Tibial artery (tissue), 4 donors: ENCODE measurements around the gene G3BP2.
"Not testable (repeated sequence)": the region's sequence is repeated elsewhere in the genome, so short reads cannot be mapped to it uniquely, and the experiment has no call there.

Experiments used
- DNase-seq, 2 donors: peaks; one replicate each; pipeline ENCODE4 v3.0.0-alpha.2; 2019
- H3K27ac ChIP-seq, 2 donors: fragments of 200-600 bp; sonication (generic) in 1 of 2; 1 replicate in 1 of 2; 2 replicates in 1 of 2; pipeline ENCODE4 v1.5.1; 2018 to 2019; ENCODE audit warnings: mild to moderate bottlenecking in 1 of 2
- H3K27me3 ChIP-seq, 2 donors: fragments of 200-600 bp; sonication (generic) in 1 of 2; one replicate each; pipeline versions ENCODE4 v1.5.1 to v1.6.0; 2016 to 2019
- H3K36me3 ChIP-seq, 3 donors: fragments of 200-600 bp; sonication (generic) in 2 of 3; one replicate each; pipeline ENCODE4 v1.5.1; 2016 to 2019; ENCODE audit warnings: mild to moderate bottlenecking in 2 of 3
- H3K4me1 ChIP-seq, 4 donors: fragments of 200-600 bp; sonication (generic) in 2 of 4; 1 replicate in 3 of 4; 2 replicates in 1 of 4; pipeline ENCODE4 v1.5.1; 2016 to 2019
- H3K4me3 ChIP-seq, 2 donors: fragments of 200-600 bp; sonication (generic) in 1 of 2; 1 replicate in 1 of 2; 2 replicates in 1 of 2; pipeline ENCODE4 v1.5.1; 2018 to 2019; ENCODE audit warnings: mild to moderate bottlenecking in 2 of 2
- H3K9me3 ChIP-seq, 3 donors: fragments of 200-600 bp; sonication (generic) in 1 of 3; one replicate each; pipeline ENCODE4 v1.5.1; 2016 to 2019
- CTCF ChIP-seq, 2 experiments: fragments of 200-600 bp in 1 of 2; fragments of 450-650 bp in 1 of 2; IDR thresholded peaks; one replicate each; pipeline ENCODE4 v1.5.1; 2017 to 2019; ENCODE audit warnings: antibody characterized with exemption in 2 of 2, mild to moderate bottlenecking in 1 of 2, moderate library complexity in 1 of 2
- intact Hi-C: fragments of 100-400 bp; cut with DNase I; formaldehyde crosslinking; loops from one replicate; pipeline ENCODE4 v1.15.0; 2023; ENCODE audit warnings: low total_unique reads

The G3BP2 gene

GRCh38 chr4:75696581-75696980, 23.4 kb upstream of the G3BP2 start:
- DNase-seq, result no peak
- Histone ChIP-seq H3K4me1 (no peaks in the 10 kb centered on the region), H3K9me3 (no peaks in the 10 kb centered on the region), H3K36me3 (no peaks in the 10 kb centered on the region), H3K27me3 (no peaks in the 10 kb centered on the region), H3K27ac (no peak overlapping the region), H3K4me3 (no peak overlapping the region)
- intact Hi-C loops, result no loop called here
- no peak for TF ChIP-seq CTCF (IDR thresholded peaks at IDR 0.05)

- Histone ChIP-seq H3K9me3 (no peaks in the 10 kb centered on the region), H3K27ac (no peak overlapping the region), H3K4me3 (no peak overlapping the region), H3K36me3 (no peaks in the 10 kb centered on the region), H3K4me1 (no peaks in the 10 kb centered on the region), H3K27me3 (no peaks in the 10 kb centered on the region)
- intact Hi-C loops, result no loop called here
- TF ChIP-seq CTCF (IDR thresholded peaks at IDR 0.05), result no peak
- DNase-seq, result no peak
These were observed 22.9 kb upstream of the G3BP2 start for GRCh38 chr4:75696071-75696470.

- H3K9me3 ChIP-seq, DNase-seq, H3K4me1 ChIP-seq, H3K27me3 ChIP-seq, H3K36me3 ChIP-seq, intact Hi-C loops, H3K4me3 ChIP-seq, H3K27ac ChIP-seq: not testable (repeated sequence)
These were observed 18.9 kb upstream of the G3BP2 start for GRCh38 chr4:75692066-75692465.

- H3K4me3 ChIP-seq, H3K27me3 ChIP-seq, DNase-seq, H3K27ac ChIP-seq, H3K9me3 ChIP-seq, intact Hi-C loops, H3K4me1 ChIP-seq, H3K36me3 ChIP-seq: not testable (repeated sequence)
These were observed 13.9 kb upstream of the G3BP2 start for GRCh38 chr4:75687125-75687524.

- H3K27ac ChIP-seq, result no peak overlapping the region
- intact Hi-C loops, result no loop called here
- no peaks in the 10 kb centered on the region for H3K9me3 ChIP-seq
- no peak for TF ChIP-seq CTCF (IDR thresholded peaks at IDR 0.05)
- no peaks in the 10 kb centered on the region for H3K4me1 ChIP-seq
- peaks cover 0 to 3% (median 0%) of the 10 kb centered on the region in 3 donors for H3K36me3 ChIP-seq
- H3K4me3 ChIP-seq, result no peak overlapping the region
- DNase-seq, result no peak
- H3K27me3 ChIP-seq, result no peaks in the 10 kb centered on the region
These were observed 13.1 kb upstream of the G3BP2 start for GRCh38 chr4:75686346-75686745.

GRCh38 chr4:75685546-75686189, 12.5 kb upstream of the G3BP2 start:
- Histone ChIP-seq H3K27ac (no peak overlapping the region), H3K36me3 (peaks cover 0 to 3% (median 0%) of the 10 kb centered on the region in 3 donors), H3K9me3 (no peaks in the 10 kb centered on the region), H3K27me3 (no peaks in the 10 kb centered on the region), H3K4me1 (no peaks in the 10 kb centered on the region), H3K4me3 (no peak overlapping the region)
- DNase-seq, result no peak
- intact Hi-C loops, result no loop called here
- no peak for TF ChIP-seq CTCF (IDR thresholded peaks at IDR 0.05)
